Osteoblast (primary cell): ENCODE measurements around the gene MYO1A. TPM values are rescaled to one million over a fixed set of nuclear protein-coding genes. Genes with fewer than 3 reads are reported as not detected.
"Not testable (repeated sequence)": the region's sequence is repeated elsewhere in the genome, so short reads cannot be mapped to it uniquely, and the experiment has no call there.

Experiments used
- DNase-seq: peaks from one replicate; pipeline ENCODE4 v3.0.0; 2011; ENCODE audit warnings: low spot score, mixed read lengths; ENCODE audit not compliant: insufficient read length; ENCODE audit errors: missing footprints
- H2AFZ ChIP-seq: 2 replicates; pipeline ENCODE4 v1.6.0; 2011; ENCODE audit warnings: mild to moderate bottlenecking, low read length
- H3K27ac ChIP-seq: 2 replicates; pipeline ENCODE4 v1.5.1; 2011; ENCODE audit warnings: mild to moderate bottlenecking, low read depth, low read length, moderate library complexity
- H3K27me3 ChIP-seq: 2 replicates; pipeline ENCODE4 v1.6.0; 2012; ENCODE audit warnings: mild to moderate bottlenecking, control low read depth, inconsistent platforms, low read length, moderate library complexity; ENCODE audit not compliant: insufficient read depth
- H3K36me3 ChIP-seq: 2 replicates; pipeline ENCODE4 v1.5.1; 2011; ENCODE audit warnings: mild to moderate bottlenecking, low read length, control low read depth, moderate library complexity; ENCODE audit not compliant: insufficient read depth
- H3K4me1 ChIP-seq: 2 replicates; pipeline ENCODE4 v1.5.1; 2011; ENCODE audit warnings: mild to moderate bottlenecking, low read length, control low read depth, moderate library complexity; ENCODE audit not compliant: insufficient read depth
- H3K4me2 ChIP-seq: 2 replicates; pipeline ENCODE4 v1.6.0; 2011; ENCODE audit warnings: mild to moderate bottlenecking, low read length; ENCODE audit not compliant: insufficient read depth
- H3K4me3 ChIP-seq: fragments of 200-600 bp; sonication (generic); 3 replicates; pipeline ENCODE4 v1.5.1; 2012; ENCODE audit warnings: mild to moderate bottlenecking, low read length, inconsistent platforms; ENCODE audit not compliant: insufficient read depth
- H3K79me2 ChIP-seq: 2 replicates; pipeline ENCODE4 v1.6.0; 2012; ENCODE audit warnings: mild to moderate bottlenecking, low read length, control low read depth, inconsistent platforms; ENCODE audit not compliant: insufficient read depth
- H3K9me3 ChIP-seq: 2 replicates; pipeline ENCODE4 v1.5.1; 2011; ENCODE audit warnings: low read depth, low read length, control low read depth
- H4K20me1 ChIP-seq: 2 replicates; pipeline ENCODE4 v1.6.0; 2012; ENCODE audit warnings: mild to moderate bottlenecking, low read length, control low read depth; ENCODE audit not compliant: insufficient read depth
- CTCF ChIP-seq: IDR thresholded peaks from 2 replicates; pipeline ENCODE4 v1.5.1; 2011; ENCODE audit warnings: mild to moderate bottlenecking, low read depth, low read length, moderate library complexity; ENCODE audit errors: extremely low read depth
- total RNA-seq: library from RNA; depleted of rRNA; stranded (reverse); fragments of >200 nt; gene quantifications from 2 replicates; pipeline ENCODE4 v1.2.3, GENCODE V29; 2012

The MYO1A gene
- total RNA-seq, 1 donor: not detected

GRCh38 chr12:56988207-56988739, 61.7 kb downstream of the MYO1A start:
- H2AFZ ChIP-seq: no peak overlapping the region
- H4K20me1 ChIP-seq: no peaks in the 10 kb centered on the region
- peaks cover 11% of the 10 kb centered on the region for H3K27me3 ChIP-seq
- no peak for DNase-seq
- TF ChIP-seq CTCF: no peak
- no peaks in the 10 kb centered on the region for H3K4me1 ChIP-seq
- no peak overlapping the region for H3K4me2 ChIP-seq
- no peaks in the 10 kb centered on the region for H3K9me3 ChIP-seq
- no peaks in the 10 kb centered on the region for H3K36me3 ChIP-seq
- no peaks in the 10 kb centered on the region for H3K79me2 ChIP-seq
- H3K4me3 ChIP-seq: no peak overlapping the region
- no peak overlapping the region for H3K27ac ChIP-seq

- Histone ChIP-seq H3K4me1 (no peaks in the 10 kb centered on the region), H3K36me3 (no peaks in the 10 kb centered on the region), H2AFZ (no peak overlapping the region), H3K27me3 (peaks cover 11% of the 10 kb centered on the region), H3K79me2 (no peaks in the 10 kb centered on the region), H3K27ac (no peak overlapping the region), H3K4me3 (no peak overlapping the region), H3K9me3 (no peaks in the 10 kb centered on the region), H4K20me1 (no peaks in the 10 kb centered on the region), H3K4me2 (no peak overlapping the region)
- DNase-seq: peak; percentile 92
- TF ChIP-seq CTCF: peak; percentile 95
Observed at GRCh38 chr12:56987551-56988053, 62.3 kb downstream of the MYO1A start.

- no peak for DNase-seq
- no peak overlapping the region for H2AFZ ChIP-seq
Observed at GRCh38 chr12:56987011-56987410, 62.9 kb downstream of the MYO1A start.

GRCh38 chr12:56985714-56986113, 64.2 kb downstream of the MYO1A start:
- H3K79me2 ChIP-seq, H3K27ac ChIP-seq, DNase-seq, H3K4me1 ChIP-seq, H4K20me1 ChIP-seq, H3K4me2 ChIP-seq, H3K36me3 ChIP-seq, H3K4me3 ChIP-seq, H3K27me3 ChIP-seq, H3K9me3 ChIP-seq, H2AFZ ChIP-seq: not testable (repeated sequence)

More at GRCh38 chr12:56987011-56987410, 62.9 kb downstream of the MYO1A start:
- H3K27ac ChIP-seq: no peak overlapping the region
- no peak overlapping the region for H3K4me3 ChIP-seq
- H3K9me3 ChIP-seq: no peaks in the 10 kb centered on the region
- peaks cover 11% of the 10 kb centered on the region for H3K27me3 ChIP-seq
- no peak overlapping the region for H3K4me2 ChIP-seq
- no peaks in the 10 kb centered on the region for H3K36me3 ChIP-seq
- TF ChIP-seq CTCF: no peak
- no peaks in the 10 kb centered on the region for H4K20me1 ChIP-seq
- no peaks in the 10 kb centered on the region for H3K4me1 ChIP-seq
- H3K79me2 ChIP-seq: no peaks in the 10 kb centered on the region
